ENCODE results near the gene SYNGR3. TPM values are rescaled to one million over a fixed set of nuclear protein-coding genes. Genes with fewer than 3 reads are reported as not detected.

The SYNGR3 gene
- total and polyA plus RNA-seq, 11 donors, result 0.19 to 2.7 (median 0.86) TPM

GRCh38 chr16:2015947-2016208, 26.1 kb downstream of the SYNGR3 start:
- TF ChIP-seq, protein P1, sequence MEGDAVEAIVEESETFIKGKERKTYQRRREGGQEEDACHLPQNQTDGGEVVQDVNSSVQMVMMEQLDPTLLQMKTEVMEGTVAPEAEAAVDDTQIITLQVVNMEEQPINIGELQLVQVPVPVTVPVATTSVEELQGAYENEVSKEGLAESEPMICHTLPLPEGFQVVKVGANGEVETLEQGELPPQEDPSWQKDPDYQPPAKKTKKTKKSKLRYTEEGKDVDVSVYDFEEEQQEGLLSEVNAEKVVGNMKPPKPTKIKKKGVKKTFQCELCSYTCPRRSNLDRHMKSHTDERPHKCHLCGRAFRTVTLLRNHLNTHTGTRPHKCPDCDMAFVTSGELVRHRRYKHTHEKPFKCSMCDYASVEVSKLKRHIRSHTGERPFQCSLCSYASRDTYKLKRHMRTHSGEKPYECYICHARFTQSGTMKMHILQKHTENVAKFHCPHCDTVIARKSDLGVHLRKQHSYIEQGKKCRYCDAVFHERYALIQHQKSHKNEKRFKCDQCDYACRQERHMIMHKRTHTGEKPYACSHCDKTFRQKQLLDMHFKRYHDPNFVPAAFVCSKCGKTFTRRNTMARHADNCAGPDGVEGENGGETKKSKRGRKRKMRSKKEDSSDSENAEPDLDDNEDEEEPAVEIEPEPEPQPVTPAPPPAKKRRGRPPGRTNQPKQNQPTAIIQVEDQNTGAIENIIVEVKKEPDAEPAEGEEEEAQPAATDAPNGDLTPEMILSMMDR (IDR thresholded peaks at IDR 0.05), result no peak
- TF ChIP-seq POLR2A (IDR thresholded peaks at IDR 0.05), result no peak
- Histone ChIP-seq H3K4me1 (peaks cover 0 to 15% (median 10%) of the 10 kb centered on the region in 12 donors), H3K27me3 (peaks cover 10 to 30% (median 20%) of the 10 kb centered on the region in 9 donors), H3K4me3 (no peak overlapping the region), H3K27ac (no peak overlapping the region), H3K9me3 (no peaks in the 10 kb centered on the region), H3K36me3 (no peaks in the 10 kb centered on the region)
- no peak for DNase-seq
- no peak for ATAC-seq
- intact Hi-C loops (cut with DNase I), result loop anchor here in 1 of 10 donors (5.0 kb wide), 1 partner anchor 36 kb away; no protein-coding TSS in a partner anchor
- 81 to 87% (median 83%) methylated on average over 7 of the region's 7 CpGs for WGBS, 4 donors

DNA sequence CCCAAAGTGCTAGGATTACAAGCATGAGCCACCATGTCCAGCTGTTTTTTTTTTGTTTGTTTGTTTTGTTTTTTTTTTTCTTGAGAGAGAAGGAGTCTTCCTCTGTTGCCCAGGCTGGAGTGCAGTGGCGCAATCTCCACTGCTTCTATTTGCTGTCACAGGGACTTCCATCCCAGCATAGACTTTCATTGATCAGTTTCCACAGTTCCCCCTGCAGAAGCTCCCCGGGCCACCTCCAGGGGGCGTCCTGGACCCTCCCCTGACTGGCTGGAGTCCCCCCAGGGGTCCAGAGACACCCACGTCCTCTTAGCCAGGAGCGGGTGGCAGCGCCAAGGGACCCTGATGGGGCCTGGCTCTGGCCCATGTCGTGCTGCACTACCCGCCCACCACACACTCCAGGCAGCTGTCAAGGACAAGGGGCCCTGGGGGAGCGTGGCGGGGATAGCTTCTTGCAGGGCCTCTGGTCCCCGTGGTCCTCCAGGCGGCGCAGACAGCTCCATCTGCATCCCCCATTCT, 26.7 kb downstream of the SYNGR3 start:
- TF ChIP-seq POLR2A (IDR thresholded peaks at IDR 0.05), result no peak
- TF ChIP-seq, protein P1 (IDR thresholded peaks at IDR 0.05), result peak; percentile 6 to 47 (median 26)
- no peak for DNase-seq
- 28 to 32% (median 31%) methylated on average over 8 to 13 of the region's 13 CpGs for WGBS, 4 donors
- intact Hi-C loops (cut with DNase I), result loop anchor here in 1 of 10 donors (5.0 kb wide), 1 partner anchor 36 kb away; no protein-coding TSS in a partner anchor
- ATAC-seq, result no peak
- Histone ChIP-seq H3K9me3 (no peaks in the 10 kb centered on the region), H3K36me3 (no peaks in the 10 kb centered on the region), H3K27ac (no peak overlapping the region), H3K4me3 (no peak overlapping the region), H3K4me1 (peaks cover 0 to 15% (median 10%) of the 10 kb centered on the region in 12 donors), H3K27me3 (peaks cover 10 to 36% (median 26%) of the 10 kb centered on the region in 9 donors)

- no peak within 1 kb of the TSS for H3K27ac ChIP-seq
- no peak for ATAC-seq
- H3K4me3 ChIP-seq, result peak within 1 kb of the TSS in 4 of 12 donors; percentile 3 to 22 (median 16)
- H3K27me3 ChIP-seq, result peaks cover 10 to 40% (median 30%) of the 10 kb centered on the region in 9 donors
- TF ChIP-seq POLR2A (IDR thresholded peaks at IDR 0.05), result no peak
- TF ChIP-seq, protein P1 (IDR thresholded peaks at IDR 0.05), result no peak
- peaks cover 0 to 36% (median 26%) of the 10 kb centered on the region in 12 donors for H3K4me1 ChIP-seq
- H3K36me3 ChIP-seq, result no peaks in the 10 kb centered on the region
- 2 to 21% (median 5%) methylated on average over 5 to 33 of the region's 33 CpGs for WGBS, 4 donors
- intact Hi-C loops (cut with DNase I), result loop anchor here in 1 of 10 donors (5.0 kb wide), 1 partner anchor 33 kb away; no protein-coding TSS in a partner anchor
- peak in 1 of 5 donors; percentile 25 for DNase-seq
- H3K9me3 ChIP-seq, result no peaks in the 10 kb centered on the region
Observed at GRCh38 chr16:2019518-2019920, 29.7 kb downstream of the SYNGR3 start, which contains the start of gene NPW. Gene NPW, plus strand, starts transcription at chr16:2019785.

GRCh38 chr16:2019921-2020831, 30.4 kb downstream of the SYNGR3 start:
- TF ChIP-seq, protein P1 (IDR thresholded peaks at IDR 0.05), result no peak
- no peak for TF ChIP-seq POLR2A (IDR thresholded peaks at IDR 0.05)
- whole genome bisulfite sequencing, 4 donors, result 1 to 4% (median 1%) methylated on average over 35 to 96 of the region's 96 CpGs
- Histone ChIP-seq H3K9me3 (no peaks in the 10 kb centered on the region), H3K4me1 (peaks cover 0 to 42% (median 30%) of the 10 kb centered on the region in 12 donors), H3K27me3 (peaks cover 10 to 40% (median 30%) of the 10 kb centered on the region in 9 donors), H3K27ac (no peak overlapping the region), H3K4me3 (peak overlapping the region in 4 of 12 donors; percentile 3 to 22 (median 16)), H3K36me3 (no peaks in the 10 kb centered on the region)
- ATAC-seq (no peak), DNase-seq (no peak)
- intact Hi-C loops (cut with DNase I), result loop anchor here in 4 of 10 donors (5.0 to 10.0 kb wide), 5 partner anchors 32 to 132 kb away; no protein-coding TSS in a partner anchor
